A549 (cell line): ENCODE data around the gene PILRA. TPM values are rescaled to one million over a fixed set of nuclear protein-coding genes. Genes with fewer than 3 reads are reported as not detected.

Source experiments
- ATAC-seq, 2 experiments: fragments of 200-7000 bp in 1 of 2; fragments of >200 bp in 1 of 2; cut with Nextera tagmentation in 1 of 2; cut with Tn5 transposase in 1 of 2; 3 replicates each; pipeline versions ENCODE4 v1.8.0 to v1.9.1; 2018 to 2020; ENCODE audit warnings: mild to moderate bottlenecking in 1 of 2, moderate library complexity in 1 of 2
- CTCF ChIA-PET: fragments of 300-600 bp; sonication (Branson Sonifier 250); formaldehyde crosslinking; extraction: SDS; loops from one replicate; lab custom pipeline; 2021; ENCODE audit warnings: antibody characterized with exemption, inconsistent platforms; lab: Yijun Ruan, JAX
- POLR2A ChIA-PET: fragments of 350-600 bp; formaldehyde crosslinking; extraction: SDS; loops from one replicate; lab custom pipeline; 2021; ENCODE audit warnings: antibody characterized with exemption, inconsistent platforms; lab: Yijun Ruan, JAX
- DNase-seq, 2 experiments: peaks; one replicate each; pipeline versions ENCODE4 v3.0.0 to v3.0.0-alpha.2; 2011 to 2016; ENCODE audit warnings: low read depth in 1 of 2, low spot score in 1 of 2
- FAIRE-seq: peaks from 2 replicates; lab custom pipeline; 2011; peaks lifted over from hg19 to GRCh38; lab: Jason Lieb, UNC
- H3K27ac ChIP-seq, 2 experiments: fragments of >200 bp; sonication (Bioruptor Twin); formaldehyde crosslinking; 3 replicates each; pipeline ENCODE4 v1.5.1; 2016 to 2017
- H3K4me1 ChIP-seq: fragments of >200 bp; sonication (Bioruptor Twin); formaldehyde crosslinking; 3 replicates; pipeline ENCODE4 v1.6.1; 2016
- H3K4me2 ChIP-seq: fragments of >200 bp; sonication (Bioruptor Twin); formaldehyde crosslinking; 3 replicates; pipeline ENCODE4 v1.6.1; 2016
- H3K4me3 ChIP-seq: fragments of >200 bp; sonication (Bioruptor Twin); formaldehyde crosslinking; 3 replicates; pipeline ENCODE4 v1.5.1; 2016
- H3K9me3 ChIP-seq: fragments of >200 bp; sonication (Bioruptor Twin); formaldehyde crosslinking; 3 replicates; pipeline ENCODE4 v1.6.1; 2016
- CBX2 ChIP-seq: fragments of 200-600 bp; sonication (generic); IDR thresholded peaks from 2 replicates; pipeline ENCODE4 v1.6.1; 2016; ENCODE audit warnings: low read depth, mild to moderate bottlenecking, borderline replicate concordance
- CEBPB ChIP-seq, 2 experiments: fragments of >200 bp in 1 of 2; sonication (Bioruptor Twin) in 1 of 2; formaldehyde crosslinking in 1 of 2; IDR thresholded peaks; 2 replicates each; pipeline ENCODE4 v1.6.1; 2012 to 2016
- ESRRA ChIP-seq: fragments of 150-350 bp; IDR thresholded peaks from 2 replicates; pipeline ENCODE4 v1.6.1; 2014; ENCODE audit warnings: mild to moderate bottlenecking, low read length, borderline replicate concordance
- FOSB ChIP-seq: fragments of 250-450 bp; sonication (Bioruptor Pico); IDR thresholded peaks from 2 replicates; pipeline ENCODE4 v1.5.0; 2020; ENCODE audit warnings: mild to moderate bottlenecking, moderate library complexity
- FOSL2 ChIP-seq, 2 experiments: fragments of 450-650 bp in 1 of 2; fragments of >200 bp in 1 of 2; sonication (Bioruptor Twin) in 1 of 2; formaldehyde crosslinking; IDR thresholded peaks; 2 replicates each; pipeline versions ENCODE4 v1.5.0 to v1.6.1; 2016 to 2020; ENCODE audit warnings: mild to moderate bottlenecking in 1 of 2, moderate library complexity in 1 of 2
- GATA3 ChIP-seq: IDR thresholded peaks from 2 replicates; pipeline ENCODE4 v1.6.1; 2012; ENCODE audit warnings: borderline replicate concordance
- HOXB13 ChIP-seq: fragments of 250-450 bp; sonication (Bioruptor Pico); IDR thresholded peaks from 2 replicates; pipeline ENCODE4 v1.5.0; 2020; ENCODE audit warnings: low read depth, mild to moderate bottlenecking, moderate library complexity
- HOXB5 ChIP-seq: fragments of 250-450 bp; sonication (Bioruptor Pico); IDR thresholded peaks from 2 replicates; pipeline ENCODE4 v1.5.0; 2020; ENCODE audit warnings: mild to moderate bottlenecking, moderate library complexity
- JUNB ChIP-seq: fragments of >200 bp; sonication (Bioruptor Twin); formaldehyde crosslinking; IDR thresholded peaks from 2 replicates; pipeline ENCODE4 v1.6.1; 2016
- KDM1A ChIP-seq: fragments of 200-600 bp; sonication (generic); IDR thresholded peaks from 2 replicates; pipeline ENCODE4 v1.6.1; 2016; ENCODE audit warnings: low read depth, mild to moderate bottlenecking
- MAFK ChIP-seq: fragments of 450-650 bp; IDR thresholded peaks from 2 replicates; pipeline ENCODE4 v1.6.1; 2014; ENCODE audit not compliant: partially characterized antibody
- MAZ ChIP-seq: fragments of 150-350 bp; IDR thresholded peaks from 2 replicates; pipeline ENCODE4 v1.6.1; 2014; ENCODE audit warnings: antibody characterized with exemption, low read depth, low read length, borderline replicate concordance
- NFE2L2 ChIP-seq: fragments of 150-350 bp; conservative IDR thresholded peaks from 2 replicates; pipeline ENCODE4 v1.6.1; 2014; ENCODE audit warnings: low read length
- NR3C1 ChIP-seq: fragments of >200 bp; sonication (Bioruptor Twin); formaldehyde crosslinking; IDR thresholded peaks from 3 replicates; pipeline ENCODE4 v1.6.1; 2017
- POLR2AphosphoS2 ChIP-seq: conservative IDR thresholded peaks from 2 replicates; pipeline ENCODE4 v1.6.1; 2012; ENCODE audit warnings: low read length, improper control_type of control experiment, inconsistent platforms
- RAD21 ChIP-seq, 2 experiments: fragments of >200 bp in 1 of 2; sonication (Bioruptor Twin) in 1 of 2; formaldehyde crosslinking in 1 of 2; IDR thresholded peaks in 1 of 2; conservative IDR thresholded peaks in 1 of 2; 2 replicates in 1 of 2; 3 replicates in 1 of 2; pipeline ENCODE4 v1.6.1; 2012 to 2018; ENCODE audit warnings: inconsistent platforms in 1 of 2
- RARB ChIP-seq: fragments of 250-450 bp; sonication (Bioruptor Pico); IDR thresholded peaks from 2 replicates; pipeline ENCODE4 v1.8.0; 2021; ENCODE audit warnings: mild to moderate bottlenecking, moderate library complexity
- RFX5 ChIP-seq: fragments of 450-650 bp; IDR thresholded peaks from 2 replicates; pipeline ENCODE4 v1.7.1; 2014; ENCODE audit warnings: antibody characterized with exemption, mild to moderate bottlenecking, moderate library complexity
- RNF2 ChIP-seq: fragments of 200-600 bp; sonication (generic); IDR thresholded peaks from 2 replicates; pipeline ENCODE4 v1.6.1; 2016; ENCODE audit warnings: low read depth, mild to moderate bottlenecking, antibody characterized with exemption, moderate library complexity, borderline replicate concordance
- SMC3 ChIP-seq: fragments of >200 bp; sonication (Bioruptor Twin); formaldehyde crosslinking; IDR thresholded peaks from 3 replicates; pipeline ENCODE4 v1.6.1; 2018; ENCODE audit warnings: inconsistent platforms
- TFCP2L1 ChIP-seq: fragments of 250-450 bp; sonication (Bioruptor Pico); IDR thresholded peaks from 2 replicates; pipeline ENCODE4 v1.5.0; 2021; ENCODE audit warnings: mild to moderate bottlenecking
- ZNF302 ChIP-seq: fragments of 250-450 bp; sonication (Bioruptor Pico); IDR thresholded peaks from 2 replicates; pipeline ENCODE4 v1.9.0; 2021; ENCODE audit warnings: inconsistent platforms, mild to moderate bottlenecking, moderate library complexity
- WGBS: methylation state at CpG from one replicate; pipeline ENCODE4 v1.1.6; 2017; ENCODE audit errors: missing lambda C conversion rate; 5-methylcytosine and 5-hydroxymethylcytosine counted together
- polyA plus RNA-seq, 4 experiments: library from polyadenylated mRNA; depleted of rRNA in 3 of 4; stranded (reverse); fragments of >200 nt; fragmentation: RNase III in 1 of 4; extraction: RNeasy Plus Mini Kit Qiagen cat#74134 plus additional on column Dnase treatment in 1 of 4; gene quantifications; 2 replicates in 3 of 4; 3 replicates in 1 of 4; pipeline ENCODE4 v1.2.3, GENCODE V29; 2011 to 2017
- TF ChIP-seq, protein P1 (sequence below): IDR thresholded peaks from 2 replicates; pipeline ENCODE4 v1.6.1; 2012
- TF ChIP-seq, protein P2 (sequence below): fragments of 150-350 bp; IDR thresholded peaks from 2 replicates; pipeline ENCODE4 v1.6.1; 2014; ENCODE audit warnings: low read depth, mild to moderate bottlenecking, low read length
- TF ChIP-seq, protein P3 (sequence below): fragments of 250-450 bp; sonication (Bioruptor Pico); IDR thresholded peaks from 2 replicates; pipeline ENCODE4 v1.5.0; 2020; ENCODE audit warnings: low read depth, mild to moderate bottlenecking, moderate library complexity
- TF ChIP-seq, protein P4 (sequence below): fragments of >200 bp; sonication (Bioruptor Twin); formaldehyde crosslinking; IDR thresholded peaks from 3 replicates; pipeline ENCODE4 v1.5.1; 2016

PILRA gene
- polyA plus RNA-seq, 2 of the 4 experiments (the other 2 are of a cell fraction), result 3.3 to 3.4 TPM

DNA sequence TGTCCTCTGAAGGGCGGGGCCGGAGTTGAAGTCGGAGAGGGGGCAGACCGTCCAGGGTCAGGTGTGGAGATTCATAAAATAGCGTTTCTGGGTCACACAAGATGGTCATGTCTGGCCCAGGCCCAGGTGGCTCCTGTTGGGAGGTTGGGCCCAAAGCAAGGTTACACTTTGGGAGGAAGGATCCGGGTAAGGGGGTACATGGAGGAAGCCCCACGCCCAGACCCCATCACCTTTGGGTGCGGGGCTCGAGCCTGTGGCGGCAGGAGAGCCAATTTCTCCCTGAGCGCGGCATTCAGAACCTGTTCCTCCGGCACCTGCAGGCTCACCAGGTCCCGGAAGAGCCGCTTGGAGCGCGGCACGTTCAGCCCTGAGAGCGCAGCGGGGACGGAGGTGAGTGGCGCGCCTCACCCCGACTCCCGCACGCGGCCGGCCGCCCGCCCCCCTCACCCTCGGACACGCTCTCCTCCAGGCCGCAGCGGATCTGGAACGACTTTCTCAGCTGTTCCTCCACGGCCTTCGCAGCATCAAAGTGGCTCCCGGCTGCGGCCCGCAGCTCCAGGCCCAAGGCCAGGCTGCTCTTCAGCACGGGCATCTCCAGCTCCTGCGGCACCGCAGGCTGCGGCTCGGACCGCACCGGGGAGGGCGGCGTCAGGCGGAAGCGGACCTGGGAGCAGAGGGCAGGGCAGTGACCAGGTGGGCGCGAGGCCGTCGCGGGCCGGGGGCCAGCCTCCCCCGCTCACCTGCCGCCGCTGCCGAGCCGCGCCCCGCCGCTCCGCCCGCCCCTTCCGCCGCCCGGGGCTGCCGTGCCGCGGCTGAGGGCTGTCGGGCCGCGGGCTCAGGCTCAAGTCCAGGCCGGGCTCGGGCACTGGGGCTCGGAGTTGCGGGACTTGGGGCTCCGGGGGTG is 62.4 kb downstream of the PILRA start (continued):
- no peak for TF ChIP-seq MAZ
- TF ChIP-seq ESRRA, result no peak
- peak; percentile 82; the same call in 1 of the 2 replicates for TF ChIP-seq TFCP2L1 (CRISPR knock-in tag)
- no peak for TF ChIP-seq RNF2
- TF ChIP-seq RFX5, result no peak
- no peak for TF ChIP-seq NR3C1
- TF ChIP-seq HOXB13 (CRISPR knock-in tag), result no peak
- no peak for TF ChIP-seq FOSL2 (IDR thresholded peaks at IDR 0.05)
- no peak for TF ChIP-seq FOSL2 (CRISPR knock-in tag; IDR thresholded peaks at IDR 0.05)
- TF ChIP-seq, protein P1, sequence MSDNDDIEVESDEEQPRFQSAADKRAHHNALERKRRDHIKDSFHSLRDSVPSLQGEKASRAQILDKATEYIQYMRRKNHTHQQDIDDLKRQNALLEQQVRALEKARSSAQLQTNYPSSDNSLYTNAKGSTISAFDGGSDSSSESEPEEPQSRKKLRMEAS, result peak; percentile 61

DNA sequence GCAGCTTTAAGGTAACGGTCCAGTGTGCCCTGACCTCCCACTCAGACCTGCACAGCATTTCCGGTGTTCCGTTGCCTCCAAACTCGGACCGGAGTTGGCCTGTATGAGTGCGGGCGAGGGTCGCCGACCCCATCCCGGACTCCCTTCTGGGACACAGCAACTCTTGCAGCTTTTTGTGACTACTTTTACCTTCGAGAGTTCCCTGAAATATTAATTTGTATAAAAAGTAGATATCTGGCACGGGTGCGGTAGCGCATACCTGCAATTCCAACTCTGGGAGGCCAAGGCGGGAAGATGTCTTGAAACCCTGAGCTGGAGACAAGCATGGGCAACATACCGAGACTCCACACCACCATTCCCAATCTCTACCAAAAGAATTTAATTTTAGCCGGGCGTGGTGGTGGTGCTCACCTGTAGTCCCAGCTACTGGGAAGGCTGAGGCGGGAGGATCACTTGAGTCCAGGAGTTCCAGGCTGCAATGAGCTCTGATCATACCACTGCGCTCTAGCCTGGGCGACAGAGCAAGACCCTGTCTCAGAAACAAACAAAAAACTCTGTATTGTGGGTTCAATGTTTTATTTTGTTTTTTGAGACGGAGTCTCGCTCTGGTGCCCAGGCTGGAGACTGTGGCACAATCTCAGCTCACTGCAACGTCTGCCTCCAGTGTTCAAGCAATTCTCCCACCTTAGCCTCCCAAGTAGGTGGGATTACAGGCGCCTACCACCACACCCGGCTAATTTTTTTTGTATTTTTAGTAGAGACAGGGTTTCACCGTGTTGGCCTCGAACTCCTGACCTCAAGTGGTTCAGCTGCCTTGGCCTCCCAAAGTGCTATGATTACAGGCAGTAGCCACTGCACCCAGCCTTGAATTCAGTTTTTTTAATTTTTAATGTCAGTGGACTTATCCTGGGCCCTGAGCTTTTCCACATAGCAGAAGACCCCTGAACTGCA is 64.1 kb downstream of the PILRA start:
- TF ChIP-seq SMC3 (no peak), RARB (CRISPR knock-in tag) (no peak), NFE2L2 (no peak), JUNB (no peak), FOSB (no peak), RNF2 (no peak), HOXB5 (CRISPR knock-in tag) (no peak), ZNF302 (no peak), CBX2 (no peak), KDM1A (no peak), GATA3 (no peak), RAD21 (conservative IDR thresholded peaks at IDR 0.05 in 1 of 2, IDR thresholded peaks at IDR 0.05 in 1 of 2) (no peak), CEBPB (IDR thresholded peaks at IDR 0.05) (no peak), ESRRA (no peak), POLR2AphosphoS2 (no peak), MAFK (no peak)
- TF ChIP-seq, protein P2, sequence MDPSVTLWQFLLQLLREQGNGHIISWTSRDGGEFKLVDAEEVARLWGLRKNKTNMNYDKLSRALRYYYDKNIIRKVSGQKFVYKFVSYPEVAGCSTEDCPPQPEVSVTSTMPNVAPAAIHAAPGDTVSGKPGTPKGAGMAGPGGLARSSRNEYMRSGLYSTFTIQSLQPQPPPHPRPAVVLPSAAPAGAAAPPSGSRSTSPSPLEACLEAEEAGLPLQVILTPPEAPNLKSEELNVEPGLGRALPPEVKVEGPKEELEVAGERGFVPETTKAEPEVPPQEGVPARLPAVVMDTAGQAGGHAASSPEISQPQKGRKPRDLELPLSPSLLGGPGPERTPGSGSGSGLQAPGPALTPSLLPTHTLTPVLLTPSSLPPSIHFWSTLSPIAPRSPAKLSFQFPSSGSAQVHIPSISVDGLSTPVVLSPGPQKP, result no peak
- TF ChIP-seq, protein P3, sequence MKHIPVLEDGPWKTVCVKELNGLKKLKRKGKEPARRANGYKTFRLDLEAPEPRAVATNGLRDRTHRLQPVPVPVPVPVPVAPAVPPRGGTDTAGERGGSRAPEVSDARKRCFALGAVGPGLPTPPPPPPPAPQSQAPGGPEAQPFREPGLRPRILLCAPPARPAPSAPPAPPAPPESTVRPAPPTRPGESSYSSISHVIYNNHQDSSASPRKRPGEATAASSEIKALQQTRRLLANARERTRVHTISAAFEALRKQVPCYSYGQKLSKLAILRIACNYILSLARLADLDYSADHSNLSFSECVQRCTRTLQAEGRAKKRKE (CRISPR knock-in tag), result no peak
- TF ChIP-seq, protein P4, sequence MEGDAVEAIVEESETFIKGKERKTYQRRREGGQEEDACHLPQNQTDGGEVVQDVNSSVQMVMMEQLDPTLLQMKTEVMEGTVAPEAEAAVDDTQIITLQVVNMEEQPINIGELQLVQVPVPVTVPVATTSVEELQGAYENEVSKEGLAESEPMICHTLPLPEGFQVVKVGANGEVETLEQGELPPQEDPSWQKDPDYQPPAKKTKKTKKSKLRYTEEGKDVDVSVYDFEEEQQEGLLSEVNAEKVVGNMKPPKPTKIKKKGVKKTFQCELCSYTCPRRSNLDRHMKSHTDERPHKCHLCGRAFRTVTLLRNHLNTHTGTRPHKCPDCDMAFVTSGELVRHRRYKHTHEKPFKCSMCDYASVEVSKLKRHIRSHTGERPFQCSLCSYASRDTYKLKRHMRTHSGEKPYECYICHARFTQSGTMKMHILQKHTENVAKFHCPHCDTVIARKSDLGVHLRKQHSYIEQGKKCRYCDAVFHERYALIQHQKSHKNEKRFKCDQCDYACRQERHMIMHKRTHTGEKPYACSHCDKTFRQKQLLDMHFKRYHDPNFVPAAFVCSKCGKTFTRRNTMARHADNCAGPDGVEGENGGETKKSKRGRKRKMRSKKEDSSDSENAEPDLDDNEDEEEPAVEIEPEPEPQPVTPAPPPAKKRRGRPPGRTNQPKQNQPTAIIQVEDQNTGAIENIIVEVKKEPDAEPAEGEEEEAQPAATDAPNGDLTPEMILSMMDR, result no peak
- no peak for FAIRE-seq
- ATAC-seq, result no peak
- peaks cover 12% of the 10 kb centered on the region; the same call in 2 of the 3 replicates for H3K4me1 ChIP-seq
- ChIA-PET POLR2A (interaction anchor here (0.6 to 2.6 kb wide), 5 partner anchors 7 to 149 kb away, joined by 3 to 23 read pairs (median 4); partner anchors contain the start of genes FBXO24, MEPCE and ZCWPW1), CTCF (interaction anchor here (1.0 to 5.1 kb wide), 6 partner anchors 9 to 32 kb away, joined by 3 to 26 read pairs (median 5); no protein-coding TSS in a partner anchor)
- 88% methylated on average over 27 of the region's 28 CpGs for WGBS
- H3K4me2 ChIP-seq, result peak overlapping the region; percentile 56
- peak overlapping the region; percentile 91 for H3K4me3 ChIP-seq
- H3K27ac ChIP-seq, result peak overlapping the region; percentile 96
- no peak for DNase-seq
- no peaks in the 10 kb centered on the region for H3K9me3 ChIP-seq
